ENCODE results near the gene FAHD2A. TPM values are rescaled to one million over a fixed set of nuclear protein-coding genes. Genes with fewer than 3 reads are reported as not detected.
A peak's percentile ranks its signal among the peaks of the same experiment; 100 is the strongest.
"Not testable (repeated sequence)": the region's sequence is repeated elsewhere in the genome, so short reads cannot be mapped to it uniquely, and the experiment has no call there.

The FAHD2A gene
- total RNA-seq, 1 experiment from 2014 or later: 52.7 TPM

DNA sequence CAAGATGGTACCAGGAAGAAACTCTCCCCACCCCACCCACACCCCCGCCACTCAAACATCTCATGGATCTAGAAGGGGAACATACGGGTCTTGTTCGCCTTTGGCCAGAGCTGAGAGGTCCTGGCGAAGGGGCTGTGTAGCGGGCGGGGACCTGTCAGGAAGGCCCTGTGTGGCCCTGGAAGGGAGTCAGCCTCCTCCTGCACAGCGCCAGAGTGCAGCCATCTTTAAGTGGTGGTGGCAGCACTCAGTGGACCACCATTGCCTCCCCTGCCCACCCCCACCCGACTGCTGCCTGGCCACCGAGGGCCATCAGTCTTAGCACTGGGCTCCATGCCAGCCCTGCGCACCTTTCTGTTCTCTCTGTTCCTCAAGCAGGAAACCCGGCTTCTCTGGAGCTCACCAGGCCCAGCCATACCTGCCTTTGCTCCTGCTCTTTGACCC lies 11.6 kb upstream of the FAHD2A start:
- H3K4me3 ChIP-seq: no peak overlapping the region
- no peaks in the 10 kb centered on the region for H3K9me3 ChIP-seq (replicated peaks)
- no peak overlapping the region for H3K27ac ChIP-seq
- H3K36me3 ChIP-seq: no peaks in the 10 kb centered on the region
- H3K4me1 ChIP-seq (replicated peaks): no peaks in the 10 kb centered on the region
- H3K27me3 ChIP-seq (replicated peaks): no peaks in the 10 kb centered on the region
- no peak for DNase-seq (ENCODE audit: low read depth in 1 of 2, low spot score in 2 of 2)

DNA sequence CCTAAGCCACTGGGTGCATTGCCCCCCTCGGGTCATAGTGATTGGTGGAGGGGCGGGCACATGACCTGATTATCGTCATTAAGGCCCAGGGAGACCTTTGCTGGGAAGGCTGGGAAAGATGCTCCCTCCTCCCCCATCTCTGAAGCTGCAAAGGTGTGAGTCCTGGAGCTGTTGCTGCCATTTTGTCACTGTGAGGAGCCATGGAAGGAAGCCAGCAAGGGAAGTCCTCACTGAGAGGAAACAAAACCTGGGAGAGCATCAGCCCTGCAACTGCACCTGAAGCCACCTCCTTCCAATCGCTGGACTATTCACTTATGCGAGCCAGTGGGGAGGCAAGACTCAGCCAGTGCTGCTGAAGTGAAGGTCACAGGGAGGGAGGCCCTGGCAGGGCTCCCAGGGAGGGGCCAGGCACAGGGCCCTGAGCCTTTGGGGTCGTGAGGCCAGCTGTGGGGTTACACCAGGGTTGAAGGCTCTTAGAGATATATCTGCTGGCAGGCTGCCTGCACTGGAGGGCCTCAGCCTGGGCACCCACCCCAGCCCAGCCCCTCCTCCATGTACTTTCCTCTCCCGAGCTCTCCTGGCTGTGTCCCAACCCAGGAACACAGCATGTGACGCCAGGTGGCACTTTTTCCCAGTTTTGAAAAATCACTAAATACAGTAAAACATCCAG lies 10.7 kb upstream of the FAHD2A start:
- no peak for DNase-seq (ENCODE audit: low read depth in 1 of 2, low spot score in 2 of 2)
- H3K9me3 ChIP-seq (replicated peaks): no peaks in the 10 kb centered on the region

DNA sequence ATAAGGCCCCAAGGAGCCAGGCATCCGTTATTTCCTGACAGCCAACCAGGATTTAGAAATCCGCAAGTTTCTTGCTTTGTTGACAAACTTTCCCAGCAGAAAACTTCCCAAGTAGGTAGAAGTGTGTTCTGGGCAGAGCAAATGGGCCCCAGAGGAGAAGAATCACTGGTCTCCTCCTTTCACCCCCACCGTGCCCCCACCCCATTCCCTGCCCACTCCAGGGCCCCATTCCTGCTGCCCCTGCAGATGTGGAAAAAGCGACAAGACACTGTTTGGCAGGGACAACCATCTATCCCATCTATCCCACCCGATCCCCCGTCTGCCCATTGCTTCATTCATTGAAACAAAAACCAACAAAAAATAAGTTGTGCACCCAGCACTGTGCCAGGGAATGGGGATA lies 10.2 kb upstream of the FAHD2A start:
- H3K27ac ChIP-seq: no peak overlapping the region
- H3K4me3 ChIP-seq: no peak overlapping the region
- H3K9me3 ChIP-seq (replicated peaks): no peaks in the 10 kb centered on the region
- no peaks in the 10 kb centered on the region for H3K36me3 ChIP-seq
- no peaks in the 10 kb centered on the region for H3K27me3 ChIP-seq (replicated peaks)
- no peaks in the 10 kb centered on the region for H3K4me1 ChIP-seq (replicated peaks)
- DNase-seq (ENCODE audit: low read depth in 1 of 2, low spot score in 2 of 2): no peak

More for the DNA sequence above, 10.7 kb upstream of the FAHD2A start:
- Histone ChIP-seq H3K27ac (no peak overlapping the region), H3K36me3 (no peaks in the 10 kb centered on the region), H3K4me3 (no peak overlapping the region), H3K27me3 (replicated peaks) (no peaks in the 10 kb centered on the region), H3K4me1 (replicated peaks) (no peaks in the 10 kb centered on the region)

DNA sequence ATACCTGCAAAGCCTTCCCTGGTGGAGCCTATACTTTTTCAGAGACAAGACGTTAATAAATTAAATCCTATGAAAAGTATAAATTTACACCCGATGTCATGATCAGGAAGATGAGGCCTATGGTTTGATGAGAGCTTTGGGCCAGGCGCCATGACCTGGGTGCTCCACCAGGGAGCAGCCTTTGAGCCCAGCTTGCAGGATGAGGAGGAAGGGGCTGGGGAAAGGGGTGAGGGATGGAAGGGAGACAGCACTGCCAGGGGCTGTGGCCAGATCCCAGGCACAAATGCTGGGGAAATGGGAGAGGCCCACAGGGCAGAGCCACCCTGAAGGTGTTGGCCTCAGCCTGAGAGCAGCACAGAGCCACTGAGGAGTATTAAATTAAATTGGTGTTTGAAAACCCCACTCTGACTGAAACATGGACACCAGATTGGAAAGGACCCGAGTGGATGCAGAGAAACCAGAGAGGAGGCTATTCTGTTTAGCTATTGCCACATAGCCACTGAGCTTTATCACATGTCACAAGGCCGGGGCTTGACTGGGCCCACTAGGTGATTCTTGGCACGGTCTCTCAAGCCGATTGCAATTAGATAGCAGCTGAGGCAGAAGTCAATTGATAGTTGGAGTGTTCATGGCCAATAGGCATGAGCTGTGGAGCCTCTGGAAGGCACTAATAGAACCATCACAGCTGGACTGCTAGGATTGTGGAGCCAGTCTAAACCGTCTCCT lies 9.6 kb upstream of the FAHD2A start:
- H3K9me3 ChIP-seq (replicated peaks): no peaks in the 10 kb centered on the region
- H3K4me1 ChIP-seq (replicated peaks): no peaks in the 10 kb centered on the region
- H3K27ac ChIP-seq: no peak overlapping the region
- H3K4me3 ChIP-seq: no peak overlapping the region
- no peaks in the 10 kb centered on the region for H3K36me3 ChIP-seq
- no peaks in the 10 kb centered on the region for H3K27me3 ChIP-seq (replicated peaks)
- no peak for DNase-seq (ENCODE audit: low read depth in 1 of 2, low spot score in 2 of 2)

DNA sequence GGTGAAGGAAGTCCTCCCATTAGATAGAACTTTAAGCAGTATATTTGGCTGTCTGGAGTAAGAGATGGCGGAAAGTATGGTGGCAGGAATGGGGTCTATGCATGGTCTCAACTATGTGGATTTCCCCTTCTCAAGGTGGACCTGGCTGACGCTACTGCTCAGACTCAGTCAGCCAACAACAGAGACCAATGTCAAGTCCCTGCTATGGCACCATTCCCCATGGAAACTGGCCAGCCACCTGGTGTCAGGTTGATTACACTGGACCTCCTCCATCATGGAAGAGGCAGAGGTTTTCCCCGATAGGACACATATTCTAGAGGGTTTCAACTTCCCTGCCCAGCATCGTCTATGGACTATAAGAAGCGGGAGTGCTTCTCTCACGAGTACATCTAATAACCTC lies 8.6 kb upstream of the FAHD2A start:
- H3K4me1 ChIP-seq (replicated peaks): no peaks in the 10 kb centered on the region
- H3K27ac ChIP-seq: no peak overlapping the region
- no peaks in the 10 kb centered on the region for H3K9me3 ChIP-seq (replicated peaks)
- DNase-seq (ENCODE audit: low read depth in 1 of 2, low spot score in 2 of 2): no peak
- H3K27me3 ChIP-seq (replicated peaks): no peaks in the 10 kb centered on the region
- no peaks in the 10 kb centered on the region for H3K36me3 ChIP-seq
- no peak overlapping the region for H3K4me3 ChIP-seq

DNA sequence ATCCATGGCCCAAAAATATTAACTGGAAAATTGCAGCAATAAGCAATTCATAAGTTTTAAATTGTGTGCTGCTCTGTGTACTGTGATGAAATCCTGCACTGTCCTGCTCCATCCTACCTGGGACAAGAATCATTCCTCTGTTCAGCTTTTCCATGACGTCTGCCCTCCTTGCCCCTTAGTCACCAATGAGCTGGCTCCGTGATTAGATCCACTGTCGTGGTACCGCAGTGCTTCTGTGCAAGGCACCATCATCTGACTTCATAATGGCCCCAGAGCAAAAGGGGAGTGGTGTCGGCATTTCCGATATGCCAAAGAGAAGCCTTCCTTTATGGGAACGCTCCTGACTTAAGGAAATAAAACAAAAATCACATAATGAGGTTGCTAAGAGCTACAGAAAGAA lies 3.4 kb upstream of the FAHD2A start:
- no peak overlapping the region for H3K27ac ChIP-seq
- no peaks in the 10 kb centered on the region for H3K27me3 ChIP-seq (replicated peaks)
- DNase-seq (ENCODE audit: low read depth in 1 of 2, low spot score in 2 of 2): peak in 1 of 2 experiments; percentile 39
- no peak overlapping the region for H3K4me3 ChIP-seq
- no peaks in the 10 kb centered on the region for H3K9me3 ChIP-seq (replicated peaks)
- H3K4me1 ChIP-seq (replicated peaks): peaks cover 8% of the 10 kb centered on the region
- H3K36me3 ChIP-seq: peaks cover 3% of the 10 kb centered on the region

DNA sequence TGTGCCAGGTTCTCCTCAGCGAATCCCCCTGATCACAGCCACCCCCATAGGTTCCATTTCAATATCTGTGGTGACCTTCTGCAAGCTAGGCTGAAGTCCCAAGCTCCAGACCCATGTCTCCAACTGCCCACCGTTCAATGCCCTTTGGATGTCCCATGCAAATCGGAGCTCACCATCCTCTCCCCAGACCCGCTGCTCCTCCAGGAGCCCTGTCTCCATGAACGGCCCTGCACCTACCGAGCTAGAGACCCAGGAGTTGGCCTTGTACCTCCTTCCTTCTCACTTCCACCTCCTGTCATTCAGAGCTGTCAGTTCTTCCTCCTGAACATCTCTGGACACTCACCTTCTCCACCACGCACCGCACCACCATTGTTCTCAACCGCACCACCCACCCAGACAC lies 1.0 kb upstream of the FAHD2A start:
- Histone ChIP-seq H3K4me1 (replicated peaks) (peaks cover 8% of the 10 kb centered on the region), H3K9me3 (replicated peaks) (no peaks in the 10 kb centered on the region), H3K27me3 (replicated peaks) (no peaks in the 10 kb centered on the region), H3K4me3 (no peak overlapping the region), H3K27ac (no peak overlapping the region), H3K36me3 (peaks cover 3% of the 10 kb centered on the region)
- DNase-seq (ENCODE audit: low read depth in 1 of 2, low spot score in 2 of 2): no peak

DNA sequence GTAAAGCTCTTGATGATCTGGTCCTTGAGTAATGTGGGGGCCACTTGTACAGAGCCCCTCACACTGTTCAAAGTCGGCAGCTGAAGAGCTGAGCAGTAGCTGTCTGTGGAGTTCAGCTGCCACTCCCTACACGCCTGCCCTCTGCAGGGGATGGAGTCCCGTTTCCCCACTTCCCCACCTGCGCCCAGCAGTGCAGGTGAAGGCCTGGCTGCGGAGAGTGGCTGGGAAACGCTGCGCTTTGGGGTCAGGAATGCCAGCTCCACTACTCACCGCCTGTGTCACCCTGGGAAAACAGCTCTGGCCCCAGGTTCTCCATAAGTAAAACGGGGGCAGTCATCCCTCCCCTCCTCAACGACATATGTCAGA lies 521 bp upstream of the FAHD2A start:
- peak overlapping the region; percentile 72 for H3K27ac ChIP-seq
- not testable (repeated sequence) for H3K9me3 ChIP-seq (replicated peaks); DNase-seq (ENCODE audit: low read depth in 1 of 2, low spot score in 2 of 2); H3K36me3 ChIP-seq; H3K27me3 ChIP-seq (replicated peaks); H3K4me1 ChIP-seq (replicated peaks)
- H3K4me3 ChIP-seq: peak overlapping the region; percentile 89

DNA sequence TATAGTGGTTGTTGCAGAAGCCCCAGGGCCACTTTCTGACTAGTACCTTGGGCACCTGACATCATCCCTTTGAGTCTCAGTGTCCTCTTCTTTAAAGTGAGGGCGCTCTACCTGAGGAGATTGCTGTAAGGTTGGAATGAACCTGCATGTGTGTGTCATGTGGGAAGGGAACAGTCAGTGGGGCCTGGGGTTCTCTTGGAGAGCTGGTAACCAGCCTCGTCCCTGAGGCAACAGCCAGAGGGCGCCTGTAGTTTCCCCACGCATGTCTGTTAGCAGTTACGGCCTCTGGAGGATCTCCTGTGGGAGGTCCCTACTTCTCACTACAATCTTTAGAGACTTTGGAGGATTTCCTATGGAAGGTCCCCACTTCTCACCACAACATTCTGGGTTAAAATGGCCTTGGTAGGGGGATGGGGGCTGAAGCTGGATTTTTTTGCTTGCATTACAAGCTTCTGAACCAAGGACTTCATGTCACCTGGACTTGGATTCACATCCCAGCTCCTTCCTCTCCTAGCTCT lies 755 bp downstream of the FAHD2A start:
- peak in 1 of 2 experiments; percentile 46 for DNase-seq (ENCODE audit: low read depth in 1 of 2, low spot score in 2 of 2)
- H3K9me3 ChIP-seq (replicated peaks); H3K27me3 ChIP-seq (replicated peaks); H3K4me1 ChIP-seq (replicated peaks): not testable (repeated sequence)
- peak overlapping the region; percentile 89 for H3K4me3 ChIP-seq
- H3K27ac ChIP-seq: peak overlapping the region; percentile 72
- peaks cover 14% of the 10 kb centered on the region for H3K36me3 ChIP-seq

DNA sequence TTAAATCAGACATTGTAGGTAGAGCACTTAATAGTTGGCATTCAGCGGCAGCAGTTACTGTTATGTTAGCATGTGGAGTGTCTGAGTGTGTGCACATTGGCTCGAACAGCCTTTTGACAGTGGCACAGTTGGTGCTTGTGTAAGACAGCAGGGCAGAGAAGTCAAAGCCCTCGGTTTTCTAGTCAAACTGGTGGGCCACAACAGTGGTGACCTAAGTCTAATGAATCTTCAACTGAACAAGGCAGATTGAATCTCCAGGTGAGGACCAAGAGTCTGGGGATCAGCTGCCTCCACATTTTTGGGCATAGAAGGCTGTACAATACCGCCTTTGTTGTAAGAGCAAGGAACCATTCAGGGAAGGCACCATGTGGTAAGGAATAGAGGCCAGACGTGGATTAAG lies 1.3 kb downstream of the FAHD2A start:
- H3K4me1 ChIP-seq (replicated peaks); H3K27ac ChIP-seq; H3K27me3 ChIP-seq (replicated peaks); DNase-seq (ENCODE audit: low read depth in 1 of 2, low spot score in 2 of 2); H3K9me3 ChIP-seq (replicated peaks): not testable (repeated sequence)
- Histone ChIP-seq H3K4me3 (peak overlapping the region; percentile 89; the same call in 1 of the 2 replicates), H3K36me3 (peaks cover 15% of the 10 kb centered on the region)

DNA sequence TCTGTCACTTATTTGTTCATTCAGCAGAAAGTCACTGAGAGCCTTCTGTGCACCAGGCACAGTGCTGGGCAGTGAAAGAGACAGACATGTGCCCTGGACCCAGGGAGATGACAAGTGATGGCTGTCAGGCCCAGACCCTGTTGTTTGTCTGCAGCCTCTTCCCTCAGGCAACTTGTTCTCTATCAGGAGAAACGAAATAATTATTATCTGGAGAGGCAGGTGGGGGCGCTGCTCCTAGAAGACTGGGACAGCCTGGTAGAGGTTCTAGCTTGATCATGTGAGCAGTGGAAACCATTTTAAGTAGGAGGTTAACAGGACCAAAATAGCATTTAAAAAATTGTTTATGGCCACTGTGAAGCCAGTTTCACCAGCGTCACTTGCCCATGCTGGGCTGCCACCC lies 2.2 kb downstream of the FAHD2A start:
- H3K4me3 ChIP-seq; DNase-seq (ENCODE audit: low read depth in 1 of 2, low spot score in 2 of 2); H3K4me1 ChIP-seq (replicated peaks); H3K27ac ChIP-seq; H3K27me3 ChIP-seq (replicated peaks); H3K9me3 ChIP-seq (replicated peaks): not testable (repeated sequence)
- peaks cover 19% of the 10 kb centered on the region for H3K36me3 ChIP-seq

DNA sequence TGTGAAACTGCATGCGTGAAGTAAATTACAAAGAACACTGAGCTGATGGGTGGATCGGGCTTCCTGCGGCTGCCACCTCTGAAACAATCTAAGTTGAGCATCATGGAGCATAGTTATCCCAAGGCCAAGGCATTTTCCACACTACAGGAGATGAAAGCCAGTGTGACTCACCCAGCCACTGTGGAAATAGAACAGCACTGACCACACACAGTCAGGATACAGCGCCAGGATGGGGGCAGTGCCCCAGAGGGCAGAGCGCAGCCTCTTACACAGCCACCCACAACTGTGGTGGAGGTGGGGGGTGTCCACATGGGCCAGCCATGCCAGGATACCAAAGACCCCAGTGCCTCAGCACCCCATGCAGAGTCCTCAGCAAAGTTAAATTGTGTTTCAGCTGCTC lies 8.7 kb downstream of the FAHD2A start:
- H3K4me1 ChIP-seq (replicated peaks): peaks cover 17% of the 10 kb centered on the region
- not testable (repeated sequence) for H3K9me3 ChIP-seq (replicated peaks); H3K27me3 ChIP-seq (replicated peaks); H3K27ac ChIP-seq; H3K4me3 ChIP-seq
- peaks cover 23% of the 10 kb centered on the region for H3K36me3 ChIP-seq
- DNase-seq (ENCODE audit: low read depth in 1 of 2, low spot score in 2 of 2): peak; percentile 77 to 86

DNA sequence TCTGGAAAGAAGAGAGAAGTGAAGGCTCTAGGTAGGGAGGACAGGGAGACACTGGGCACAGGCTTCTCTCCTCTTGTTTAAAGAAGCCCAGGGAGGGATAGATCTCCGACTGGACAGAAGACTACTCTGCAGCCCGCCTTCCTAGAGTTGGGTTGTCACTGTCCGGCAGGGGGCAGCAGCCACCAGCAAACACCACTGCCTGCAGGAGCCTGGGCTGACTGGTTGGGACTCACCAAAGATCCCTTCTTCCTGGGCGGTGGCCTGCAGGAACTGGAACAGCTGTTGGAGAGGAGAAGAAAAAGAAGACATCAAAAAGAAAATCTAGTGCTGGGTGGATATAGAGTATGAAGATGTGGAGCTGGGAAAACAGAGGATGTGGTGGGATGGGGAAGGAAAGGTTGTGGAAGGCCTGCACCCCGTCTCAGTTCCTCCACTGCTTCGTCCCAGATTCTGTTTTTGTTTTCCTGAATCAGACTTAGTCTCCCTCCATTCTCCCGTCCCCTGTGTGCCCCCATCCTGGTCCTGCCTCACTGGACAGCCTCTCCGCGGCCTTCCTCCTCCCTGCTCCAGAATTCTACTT lies 11.6 kb downstream of the FAHD2A start:
- peaks cover 11% of the 10 kb centered on the region; the same call in 1 of the 2 replicates for H3K36me3 ChIP-seq
- H3K27me3 ChIP-seq (replicated peaks); H3K9me3 ChIP-seq (replicated peaks); H3K4me3 ChIP-seq; H3K27ac ChIP-seq: not testable (repeated sequence)
- peak; percentile 64 to 84 for DNase-seq (ENCODE audit: low read depth in 1 of 2, low spot score in 2 of 2)
- H3K4me1 ChIP-seq (replicated peaks): peaks cover 17% of the 10 kb centered on the region

DNA sequence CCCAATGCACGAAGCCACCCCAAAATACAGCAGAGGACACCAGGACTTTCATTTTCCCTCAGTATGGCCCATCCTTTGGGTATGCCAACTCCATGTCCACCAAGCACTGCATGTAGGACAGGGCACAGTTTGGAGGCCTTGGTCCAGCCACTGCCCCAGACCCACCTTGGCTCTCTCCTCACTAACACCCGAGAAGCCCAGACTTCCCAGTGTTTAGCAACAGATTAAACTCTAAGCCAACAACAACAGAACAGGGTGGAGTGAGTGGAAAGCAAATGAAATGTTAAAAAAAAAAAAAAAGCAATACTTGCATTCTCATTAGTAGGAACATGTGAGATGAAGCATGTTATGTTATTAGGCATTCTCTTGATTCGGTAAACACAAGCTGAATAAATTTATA lies 12.6 kb downstream of the FAHD2A start:
- not testable (repeated sequence) for H3K36me3 ChIP-seq; H3K9me3 ChIP-seq (replicated peaks); H3K4me3 ChIP-seq; H3K27me3 ChIP-seq (replicated peaks); DNase-seq (ENCODE audit: low read depth in 1 of 2, low spot score in 2 of 2); H3K27ac ChIP-seq
- H3K4me1 ChIP-seq (replicated peaks): peaks cover 17% of the 10 kb centered on the region
